ENCODE measurements around the gene PASK.

- TF ChIP-seq EZH2 (IDR thresholded peaks at IDR 0.05; ENCODE audit: low read length, missing control alignments) (no peak), CTCF (conservative IDR thresholded peaks at IDR 0.05 in 1 of 2, IDR thresholded peaks at IDR 0.05 in 1 of 2; ENCODE audit: low read depth in 1 of 2, low read length in 2 of 2) (no peak)
Observed at GRCh38 chr2:241123816-241124536, 25.3 kb downstream of the PASK start.
